NT2/D1 (cell line): ENCODE data around the gene CNGB1.

Source experiments
- SUZ12 ChIP-seq: IDR thresholded peaks from 2 replicates; pipeline ENCODE4 v1.6.1; 2011; ENCODE audit not compliant: insufficient read length, insufficient read depth; ENCODE audit errors: extremely low read depth
- ZNF274 ChIP-seq: IDR thresholded peaks from 2 replicates; pipeline ENCODE4 v1.6.1; 2011; ENCODE audit warnings: mild to moderate bottlenecking, low read depth, low read length

DNA sequence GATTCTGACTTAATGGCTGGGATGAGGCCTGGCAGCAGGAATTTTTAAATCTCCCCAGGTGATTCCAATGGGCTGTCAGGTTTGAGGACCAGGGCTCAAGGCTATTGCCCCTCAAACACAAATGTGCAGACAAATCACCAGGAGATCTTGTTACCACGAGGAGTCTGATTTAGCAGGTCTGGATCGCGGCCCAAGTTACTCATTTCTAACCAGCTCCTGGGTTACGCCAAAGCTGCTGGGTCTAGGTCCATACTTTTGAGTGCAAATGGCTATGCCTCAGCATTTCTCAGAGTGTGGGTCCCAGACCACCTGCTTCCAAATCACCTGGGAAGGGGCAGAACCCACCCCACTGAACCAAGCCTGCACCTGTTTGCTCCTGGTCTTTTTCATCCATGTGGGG lies 33.1 kb downstream of the CNGB1 start:
- TF ChIP-seq ZNF274, result no peak
- no peak for TF ChIP-seq SUZ12
